ENCODE measurements around the gene SPESP1. TPM values are rescaled to one million over a fixed set of nuclear protein-coding genes. Genes with fewer than 3 reads are reported as not detected.
"Not testable (repeated sequence)": the region's sequence is repeated elsewhere in the genome, so short reads cannot be mapped to it uniquely, and the experiment has no call there.

The SPESP1 gene
- total RNA-seq, 1 donor from 2014 or later = not detected

GRCh38 chr15:68962465-68962864 lies 32.1 kb downstream of the SPESP1 start:
- DNase-seq (ENCODE audit: low spot score in 2 of 2, unreplicated experiment in 2 of 2) = no peak
- H3K27ac Mint-ChIP-seq = no peak overlapping the region
- H3K27me3 Mint-ChIP-seq (ENCODE audit: low read depth) = peaks cover 7% of the 10 kb centered on the region
- peaks cover 8% of the 10 kb centered on the region for H3K36me3 Mint-ChIP-seq
- peaks cover 39% of the 10 kb centered on the region for H3K9me3 Mint-ChIP-seq
- no peak overlapping the region for H3K4me3 Mint-ChIP-seq
- TF ChIP-seq CTCF (IDR thresholded peaks at IDR 0.05; ENCODE audit: unreplicated experiment) = no peak
- H3K4me1 Mint-ChIP-seq = no peaks in the 10 kb centered on the region

- Mint-ChIP-seq H3K36me3 (peaks cover 11% of the 10 kb centered on the region), H3K9me3 (peaks cover 47% of the 10 kb centered on the region)
- H3K4me3 Mint-ChIP-seq = not testable (repeated sequence)
Measured at GRCh38 chr15:68963719-68964118, 33.4 kb downstream of the SPESP1 start.

GRCh38 chr15:68966996-68967395 lies 36.7 kb downstream of the SPESP1 start:
- H3K4me3 Mint-ChIP-seq = no peak overlapping the region
- H3K27ac Mint-ChIP-seq = no peak overlapping the region
- peaks cover 7% of the 10 kb centered on the region for H3K27me3 Mint-ChIP-seq (ENCODE audit: low read depth)
- no peak for TF ChIP-seq CTCF (IDR thresholded peaks at IDR 0.05; ENCODE audit: unreplicated experiment)
- peaks cover 17% of the 10 kb centered on the region for H3K36me3 Mint-ChIP-seq
- no peak for DNase-seq (ENCODE audit: low spot score in 2 of 2, unreplicated experiment in 2 of 2)
- H3K4me1 Mint-ChIP-seq = no peaks in the 10 kb centered on the region
- H3K9me3 Mint-ChIP-seq = peaks cover 52% of the 10 kb centered on the region

More at GRCh38 chr15:68963719-68964118, 33.4 kb downstream of the SPESP1 start:
- DNase-seq (ENCODE audit: low spot score in 2 of 2, unreplicated experiment in 2 of 2); H3K27ac Mint-ChIP-seq; H3K27me3 Mint-ChIP-seq (ENCODE audit: low read depth); H3K4me1 Mint-ChIP-seq: not testable (repeated sequence)

GRCh38 chr15:68967948-68968347 lies 37.6 kb downstream of the SPESP1 start:
- peaks cover 17% of the 10 kb centered on the region for H3K36me3 Mint-ChIP-seq
- H3K4me1 Mint-ChIP-seq = no peaks in the 10 kb centered on the region
- no peak overlapping the region for H3K27ac Mint-ChIP-seq
- peaks cover 3% of the 10 kb centered on the region for H3K27me3 Mint-ChIP-seq (ENCODE audit: low read depth)
- DNase-seq (ENCODE audit: low spot score in 2 of 2, unreplicated experiment in 2 of 2) = no peak
- TF ChIP-seq CTCF (IDR thresholded peaks at IDR 0.05; ENCODE audit: unreplicated experiment) = no peak
- peaks cover 45% of the 10 kb centered on the region for H3K9me3 Mint-ChIP-seq
- H3K4me3 Mint-ChIP-seq = no peak overlapping the region

GRCh38 chr15:68969298-68969697 lies 39.0 kb downstream of the SPESP1 start:
- H3K4me1 Mint-ChIP-seq = no peaks in the 10 kb centered on the region
- no peak for TF ChIP-seq CTCF (IDR thresholded peaks at IDR 0.05; ENCODE audit: unreplicated experiment)
- peaks cover 41% of the 10 kb centered on the region for H3K9me3 Mint-ChIP-seq
- H3K27me3 Mint-ChIP-seq (ENCODE audit: low read depth) = no peaks in the 10 kb centered on the region
- H3K4me3 Mint-ChIP-seq = no peak overlapping the region
- no peak overlapping the region for H3K27ac Mint-ChIP-seq
- DNase-seq (ENCODE audit: low spot score in 2 of 2, unreplicated experiment in 2 of 2) = no peak
- peaks cover 14% of the 10 kb centered on the region for H3K36me3 Mint-ChIP-seq

- Mint-ChIP-seq H3K36me3 (peaks cover 9% of the 10 kb centered on the region), H3K27ac (no peak overlapping the region), H3K27me3 (ENCODE audit: low read depth) (no peaks in the 10 kb centered on the region), H3K9me3 (peaks cover 33% of the 10 kb centered on the region), H3K4me1 (no peaks in the 10 kb centered on the region), H3K4me3 (no peak overlapping the region)
- DNase-seq (ENCODE audit: low spot score in 2 of 2, unreplicated experiment in 2 of 2) = no peak
- TF ChIP-seq CTCF (IDR thresholded peaks at IDR 0.05; ENCODE audit: unreplicated experiment) = no peak
Measured at GRCh38 chr15:68972201-68973065, 42.1 kb downstream of the SPESP1 start.

- H3K4me3 Mint-ChIP-seq; H3K27me3 Mint-ChIP-seq (ENCODE audit: low read depth); H3K27ac Mint-ChIP-seq; H3K4me1 Mint-ChIP-seq; DNase-seq (ENCODE audit: low spot score in 2 of 2, unreplicated experiment in 2 of 2); H3K36me3 Mint-ChIP-seq: not testable (repeated sequence)
- H3K9me3 Mint-ChIP-seq = peaks cover 20% of the 10 kb centered on the region
Measured at GRCh38 chr15:68975651-68976160, 45.4 kb downstream of the SPESP1 start.

GRCh38 chr15:68977426-68977825 lies 47.1 kb downstream of the SPESP1 start:
- not testable (repeated sequence) for H3K36me3 Mint-ChIP-seq; H3K4me3 Mint-ChIP-seq; H3K4me1 Mint-ChIP-seq; DNase-seq (ENCODE audit: low spot score in 2 of 2, unreplicated experiment in 2 of 2); H3K27ac Mint-ChIP-seq; H3K27me3 Mint-ChIP-seq (ENCODE audit: low read depth)
- peaks cover 26% of the 10 kb centered on the region for H3K9me3 Mint-ChIP-seq

Data from mesothelial cell of epicardium (in vitro differentiated cells).